ENCODE results near the gene GRAPL.
"Not testable (repeated sequence)": the region's sequence is repeated elsewhere in the genome, so short reads cannot be mapped to it uniquely, and the experiment has no call there.

Gene GRAPL

GRCh38 chr17:19127148-19127980 lies at the start of gene GRAPL:
Gene GRAPL (plus strand): TSS chr17:19127589. CDS start chr17:19127620, 31 bp downstream.
- not testable (repeated sequence) for H3K4me1 ChIP-seq (ENCODE audit: control insufficient read depth, insufficient read depth, low read length); H3K9me3 ChIP-seq (ENCODE audit: control insufficient read depth, insufficient read depth, low read depth, low read length); H3K4me3 ChIP-seq (ENCODE audit: low read depth, low read length); H3K36me3 ChIP-seq (ENCODE audit: control insufficient read depth, insufficient read depth, low read length); H3K27me3 ChIP-seq (ENCODE audit: control insufficient read depth, insufficient read depth, low read length); H3K9ac ChIP-seq (ENCODE audit: low read length); H3K27ac ChIP-seq (ENCODE audit: low read depth, low read length)

- H3K4me1 ChIP-seq (ENCODE audit: control insufficient read depth, insufficient read depth, low read length); H3K27ac ChIP-seq (ENCODE audit: low read depth, low read length); H3K9ac ChIP-seq (ENCODE audit: low read length); H3K9me3 ChIP-seq (ENCODE audit: control insufficient read depth, insufficient read depth, low read depth, low read length); H3K36me3 ChIP-seq (ENCODE audit: control insufficient read depth, insufficient read depth, low read length); H3K4me3 ChIP-seq (ENCODE audit: low read depth, low read length); H3K27me3 ChIP-seq (ENCODE audit: control insufficient read depth, insufficient read depth, low read length): not testable (repeated sequence)
These were observed 38.3 kb upstream of the GRAPL start for GRCh38 chr17:19088804-19089685.

- H3K9ac ChIP-seq (ENCODE audit: low read length); H3K36me3 ChIP-seq (ENCODE audit: control insufficient read depth, insufficient read depth, low read length); H3K9me3 ChIP-seq (ENCODE audit: control insufficient read depth, insufficient read depth, low read depth, low read length); H3K27me3 ChIP-seq (ENCODE audit: control insufficient read depth, insufficient read depth, low read length); H3K27ac ChIP-seq (ENCODE audit: low read depth, low read length); H3K4me3 ChIP-seq (ENCODE audit: low read depth, low read length); H3K4me1 ChIP-seq (ENCODE audit: control insufficient read depth, insufficient read depth, low read length): not testable (repeated sequence)
These were observed 37.2 kb upstream of the GRAPL start for GRCh38 chr17:19090058-19090772.

- H3K9me3 ChIP-seq (ENCODE audit: control insufficient read depth, insufficient read depth, low read depth, low read length); H3K27ac ChIP-seq (ENCODE audit: low read depth, low read length): not testable (repeated sequence)
These were observed 34.4 kb upstream of the GRAPL start for GRCh38 chr17:19092737-19093683.

GRCh38 chr17:19093684-19094438 lies 33.5 kb upstream of the GRAPL start:
- not testable (repeated sequence) for H3K9me3 ChIP-seq (ENCODE audit: control insufficient read depth, insufficient read depth, low read depth, low read length); H3K27ac ChIP-seq (ENCODE audit: low read depth, low read length); H3K27me3 ChIP-seq (ENCODE audit: control insufficient read depth, insufficient read depth, low read length); H3K4me1 ChIP-seq (ENCODE audit: control insufficient read depth, insufficient read depth, low read length); H3K4me3 ChIP-seq (ENCODE audit: low read depth, low read length); H3K36me3 ChIP-seq (ENCODE audit: control insufficient read depth, insufficient read depth, low read length); H3K9ac ChIP-seq (ENCODE audit: low read length)

More at GRCh38 chr17:19092737-19093683, 34.4 kb upstream of the GRAPL start:
- H3K9ac ChIP-seq (ENCODE audit: low read length); H3K36me3 ChIP-seq (ENCODE audit: control insufficient read depth, insufficient read depth, low read length); H3K4me1 ChIP-seq (ENCODE audit: control insufficient read depth, insufficient read depth, low read length); H3K4me3 ChIP-seq (ENCODE audit: low read depth, low read length); H3K27me3 ChIP-seq (ENCODE audit: control insufficient read depth, insufficient read depth, low read length): not testable (repeated sequence)

- H3K9me3 ChIP-seq (ENCODE audit: control insufficient read depth, insufficient read depth, low read depth, low read length); H3K4me3 ChIP-seq (ENCODE audit: low read depth, low read length); H3K9ac ChIP-seq (ENCODE audit: low read length); H3K4me1 ChIP-seq (ENCODE audit: control insufficient read depth, insufficient read depth, low read length); H3K27ac ChIP-seq (ENCODE audit: low read depth, low read length); H3K27me3 ChIP-seq (ENCODE audit: control insufficient read depth, insufficient read depth, low read length); H3K36me3 ChIP-seq (ENCODE audit: control insufficient read depth, insufficient read depth, low read length): not testable (repeated sequence)
These were observed 18.9 kb upstream of the GRAPL start for GRCh38 chr17:19108517-19108916.

GRCh38 chr17:19110189-19111097 lies 16.9 kb upstream of the GRAPL start:
- H3K4me1 ChIP-seq (ENCODE audit: control insufficient read depth, insufficient read depth, low read length); H3K9ac ChIP-seq (ENCODE audit: low read length); H3K9me3 ChIP-seq (ENCODE audit: control insufficient read depth, insufficient read depth, low read depth, low read length); H3K36me3 ChIP-seq (ENCODE audit: control insufficient read depth, insufficient read depth, low read length); H3K27ac ChIP-seq (ENCODE audit: low read depth, low read length); H3K27me3 ChIP-seq (ENCODE audit: control insufficient read depth, insufficient read depth, low read length): not testable (repeated sequence)
- H3K4me3 ChIP-seq (ENCODE audit: low read depth, low read length) = peak overlapping the region; percentile 58; the same call in 1 of the 2 replicates

- H3K36me3 ChIP-seq (ENCODE audit: control insufficient read depth, insufficient read depth, low read length); H3K4me1 ChIP-seq (ENCODE audit: control insufficient read depth, insufficient read depth, low read length); H3K27me3 ChIP-seq (ENCODE audit: control insufficient read depth, insufficient read depth, low read length); H3K9me3 ChIP-seq (ENCODE audit: control insufficient read depth, insufficient read depth, low read depth, low read length); H3K27ac ChIP-seq (ENCODE audit: low read depth, low read length): not testable (repeated sequence)
- peak overlapping the region; percentile 61 for H3K9ac ChIP-seq (ENCODE audit: low read length)
- H3K4me3 ChIP-seq (ENCODE audit: low read depth, low read length) = peak overlapping the region; percentile 58
These were observed 16.2 kb upstream of the GRAPL start for GRCh38 chr17:19111111-19111711.

GRCh38 chr17:19111801-19112458 lies 15.5 kb upstream of the GRAPL start:
- not testable (repeated sequence) for H3K4me1 ChIP-seq (ENCODE audit: control insufficient read depth, insufficient read depth, low read length); H3K9me3 ChIP-seq (ENCODE audit: control insufficient read depth, insufficient read depth, low read depth, low read length); H3K36me3 ChIP-seq (ENCODE audit: control insufficient read depth, insufficient read depth, low read length); H3K9ac ChIP-seq (ENCODE audit: low read length); H3K27me3 ChIP-seq (ENCODE audit: control insufficient read depth, insufficient read depth, low read length); H3K27ac ChIP-seq (ENCODE audit: low read depth, low read length); H3K4me3 ChIP-seq (ENCODE audit: low read depth, low read length)

All from HUES6 (cell line).